Hematopoietic multipotent progenitor cell treated with erythropoietin and hydrocortisone succinate and interleukin-3 and kit ligand, for 17 days (in vitro differentiated cells): ENCODE results near the gene SEMA4D.
A peak's percentile ranks its signal among the peaks of the same experiment; 100 is the strongest.

ENCODE experiments used
- DNase-seq: peaks from one replicate; pipeline ENCODE4 v3.0.0-alpha.2; 2015; ENCODE audit warnings: low spot score

Gene SEMA4D

DNA sequence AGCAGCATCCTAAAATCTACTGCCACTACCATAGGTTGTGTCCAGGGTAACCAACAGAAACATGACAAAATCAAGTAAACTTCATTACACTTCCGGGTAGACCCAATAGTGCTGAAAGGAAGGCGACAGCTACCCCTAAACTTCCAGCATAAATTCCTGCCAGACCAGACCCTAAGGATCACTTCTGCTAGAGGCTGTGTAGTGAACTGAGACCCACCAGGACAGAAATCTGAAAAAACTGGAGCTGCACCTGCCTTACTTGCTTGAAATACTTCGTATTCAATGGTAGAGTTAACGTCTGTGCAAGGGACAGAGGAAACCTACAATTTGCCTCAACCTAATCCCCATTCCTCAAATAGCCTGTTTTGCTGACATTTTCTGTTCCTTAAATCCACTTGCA is 180.6 kb downstream of the SEMA4D start:
- no peak for DNase-seq

DNA sequence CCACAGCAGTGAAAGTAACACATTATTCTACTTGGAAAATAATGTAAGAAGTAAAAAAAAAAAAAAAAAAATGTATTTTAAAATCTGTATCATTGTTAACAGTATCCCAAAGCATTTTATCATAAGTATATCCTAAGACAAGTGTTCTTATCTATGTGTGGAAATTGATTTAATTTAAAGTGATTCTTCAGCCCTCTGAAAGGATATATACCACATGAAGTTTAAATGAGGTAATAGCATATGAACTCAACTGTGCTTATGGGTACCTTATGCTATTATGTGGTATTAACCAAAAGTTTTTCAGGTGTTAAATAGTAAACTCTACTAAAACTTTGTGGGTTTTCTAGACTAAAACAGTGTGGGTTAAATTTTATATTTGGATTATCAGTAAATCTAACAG is 182.4 kb downstream of the SEMA4D start:
- no peak for DNase-seq

DNA sequence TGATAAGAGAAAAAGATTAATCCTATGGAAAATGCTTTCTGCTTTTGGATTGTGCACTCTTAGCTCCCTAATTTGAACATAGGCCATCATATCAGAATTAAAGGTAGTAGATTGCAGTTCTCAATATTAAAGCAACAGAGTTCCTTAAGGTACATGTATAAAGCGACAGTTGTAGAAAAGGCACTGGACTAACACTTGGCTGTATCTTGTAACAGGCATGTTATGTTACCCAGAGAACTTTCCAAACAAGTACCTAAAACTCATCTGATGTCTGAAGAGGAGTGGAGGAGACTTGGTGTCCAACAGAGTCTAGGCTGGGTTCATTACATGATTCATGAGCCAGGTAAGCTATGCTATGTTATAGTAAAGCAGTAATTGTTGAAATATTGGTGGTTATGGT is 183.0 kb downstream of the SEMA4D start:
- DNase-seq = no peak

DNA sequence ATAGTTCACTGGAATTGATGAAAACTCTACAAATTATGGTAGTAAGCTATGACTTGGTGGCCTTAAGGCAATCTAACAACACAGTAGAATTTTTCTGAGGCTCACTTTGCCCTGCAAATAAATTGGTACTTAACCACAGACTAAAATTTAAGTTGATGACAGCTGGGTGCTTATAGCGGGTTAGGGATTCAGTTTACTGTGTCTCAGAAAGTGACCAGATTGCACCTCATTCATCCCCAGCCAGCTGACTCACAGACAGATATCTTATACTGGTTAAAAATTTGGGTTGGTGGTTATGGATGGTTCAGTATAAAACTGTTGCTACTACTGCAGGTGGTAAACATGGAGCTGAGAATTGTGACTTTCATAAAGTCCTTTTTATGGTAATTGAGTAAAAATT is 184.1 kb downstream of the SEMA4D start:
- peak; percentile 34 for DNase-seq

DNA sequence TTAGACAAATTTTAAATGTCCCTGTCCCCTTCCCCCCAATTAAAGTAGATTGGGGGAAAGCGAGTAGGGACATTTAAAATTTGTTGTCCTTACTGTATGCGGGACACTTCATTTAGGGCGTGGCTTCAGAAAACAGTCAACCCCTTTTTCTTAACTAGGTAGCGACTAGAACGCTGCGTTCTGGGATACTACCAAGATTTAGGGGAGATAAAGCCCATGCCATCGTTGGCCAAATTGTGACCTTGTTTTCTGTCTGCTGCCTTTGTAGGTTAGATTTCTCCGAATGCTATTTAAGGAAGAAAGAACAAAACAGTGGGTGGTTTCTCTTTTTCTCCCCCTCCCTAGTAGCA is 185.7 kb downstream of the SEMA4D start:
- DNase-seq = peak; percentile 70

DNA sequence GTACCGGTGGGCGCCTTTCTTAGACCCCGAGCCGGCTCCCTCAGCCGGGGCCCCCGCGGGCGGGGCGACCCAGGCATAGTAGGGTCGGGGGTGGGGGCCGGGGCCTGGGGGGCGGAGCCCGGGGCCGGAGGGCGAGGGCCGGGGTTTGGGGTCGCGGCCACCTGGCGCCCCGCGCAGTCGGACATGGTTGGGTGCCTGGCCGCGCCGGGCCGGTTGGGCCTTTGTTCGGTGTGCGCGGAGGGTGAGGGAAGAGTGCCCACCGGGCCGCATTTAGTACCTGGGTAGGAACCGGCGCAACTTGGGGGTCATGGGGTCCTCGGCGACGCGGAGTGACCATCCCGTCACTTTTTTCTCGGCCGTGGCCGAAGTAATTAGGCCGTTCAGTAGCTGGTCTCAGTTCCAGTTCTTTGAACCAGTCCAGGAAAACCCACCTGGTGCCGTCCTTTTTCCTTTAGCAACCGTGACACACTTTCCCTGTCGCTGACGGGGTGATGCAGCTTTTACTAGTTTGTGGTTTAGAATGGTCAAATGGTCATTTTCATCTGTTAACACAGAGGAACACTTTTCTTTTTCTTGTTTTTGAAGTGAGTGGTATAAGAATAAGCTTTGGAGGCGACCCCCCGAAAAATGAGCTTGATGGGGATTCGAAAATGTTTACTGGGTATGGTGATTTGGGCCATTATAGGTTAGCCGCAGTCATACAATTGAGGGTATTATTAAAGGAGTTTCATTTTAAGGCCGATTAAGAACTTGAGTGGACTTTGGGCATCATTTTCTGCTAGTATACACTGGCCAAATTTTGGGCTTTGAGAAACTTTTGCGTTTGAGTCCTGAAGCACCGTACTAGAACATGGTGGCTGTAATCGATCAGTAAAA is 186.3 kb downstream of the SEMA4D start:
- no peak for DNase-seq
